Measurements from ENCODE around the gene OR1F1. TPM values are rescaled to one million over a fixed set of nuclear protein-coding genes. Genes with fewer than 3 reads are reported as not detected.

OR1F1 gene
- total and polyA plus RNA-seq, 2 experiments from 2014 or later, result 0.38 TPM; not detected in 1

GRCh38 chr16:3241761-3242160, 53.8 kb downstream of the OR1F1 start:
- peaks cover 1% of the 10 kb centered on the region for H3K27me3 Mint-ChIP-seq (ENCODE audit: insufficient read depth, low read depth, poor library complexity)
- H3K4me3 Mint-ChIP-seq, result no peak overlapping the region
- no peaks in the 10 kb centered on the region for H4K20me1 ChIP-seq (replicated peaks; ENCODE audit: insufficient read depth)
- H3K4me1 Mint-ChIP-seq, result no peaks in the 10 kb centered on the region
- no peaks in the 10 kb centered on the region for H3K4me1 ChIP-seq (ENCODE audit: insufficient read depth)
- H3K79me2 ChIP-seq (replicated peaks; ENCODE audit: insufficient read depth), result no peaks in the 10 kb centered on the region
- H3K9me2 ChIP-seq (ENCODE audit: insufficient read depth), result no peaks in the 10 kb centered on the region
- no peaks in the 10 kb centered on the region for H3K27me3 ChIP-seq (ENCODE audit: insufficient read depth)
- peaks cover 75% of the 10 kb centered on the region for H3K9me3 Mint-ChIP-seq
- peaks cover 5% of the 10 kb centered on the region; the same call in 2 of the 3 replicates for H3K36me3 Mint-ChIP-seq (ENCODE audit: low read depth)
- H2AFZ ChIP-seq, result no peak overlapping the region
- DNase-seq (ENCODE audit: low spot score), result no peak
- H3K27ac Mint-ChIP-seq, result no peak overlapping the region
- H3F3A ChIP-seq (replicated peaks; ENCODE audit: low read depth), result no peaks in the 10 kb centered on the region
- H3K27ac ChIP-seq (ENCODE audit: low read depth), result no peak overlapping the region
- no peak overlapping the region for H3K4me3 ChIP-seq
- no peak overlapping the region for H3K4me2 ChIP-seq
- no peaks in the 10 kb centered on the region for H3K36me3 ChIP-seq (ENCODE audit: insufficient read depth)
- ATAC-seq, result no peak
- TF ChIP-seq CTCF (conservative IDR thresholded peaks at IDR 0.05; ENCODE audit: low read depth in 2 of 2) (no peak), NANOG (IDR thresholded peaks at IDR 0.05; ENCODE audit: borderline replicate concordance) (no peak), ZNF114 (CRISPR knock-in tag; IDR thresholded peaks at IDR 0.05) (no peak), POLR2AphosphoS5 (IDR thresholded peaks at IDR 0.05; ENCODE audit: low read depth) (no peak), EZH2 (IDR thresholded peaks at IDR 0.05; ENCODE audit: low read depth, unreplicated experiment) (no peak), EZH2phosphoT487 (IDR thresholded peaks at IDR 0.05; ENCODE audit: unreplicated experiment) (no peak), STAT1 (IDR thresholded peaks at IDR 0.05; ENCODE audit: unreplicated experiment) (no peak), ZNF331 (CRISPR knock-in tag; IDR thresholded peaks at IDR 0.05; ENCODE audit: low read depth) (no peak)
- TF ChIP-seq, protein P1, sequence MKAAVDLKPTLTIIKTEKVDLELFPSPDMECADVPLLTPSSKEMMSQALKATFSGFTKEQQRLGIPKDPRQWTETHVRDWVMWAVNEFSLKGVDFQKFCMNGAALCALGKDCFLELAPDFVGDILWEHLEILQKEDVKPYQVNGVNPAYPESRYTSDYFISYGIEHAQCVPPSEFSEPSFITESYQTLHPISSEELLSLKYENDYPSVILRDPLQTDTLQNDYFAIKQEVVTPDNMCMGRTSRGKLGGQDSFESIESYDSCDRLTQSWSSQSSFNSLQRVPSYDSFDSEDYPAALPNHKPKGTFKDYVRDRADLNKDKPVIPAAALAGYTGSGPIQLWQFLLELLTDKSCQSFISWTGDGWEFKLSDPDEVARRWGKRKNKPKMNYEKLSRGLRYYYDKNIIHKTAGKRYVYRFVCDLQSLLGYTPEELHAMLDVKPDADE (IDR thresholded peaks at IDR 0.05), result no peak
- TF ChIP-seq, protein P2, sequence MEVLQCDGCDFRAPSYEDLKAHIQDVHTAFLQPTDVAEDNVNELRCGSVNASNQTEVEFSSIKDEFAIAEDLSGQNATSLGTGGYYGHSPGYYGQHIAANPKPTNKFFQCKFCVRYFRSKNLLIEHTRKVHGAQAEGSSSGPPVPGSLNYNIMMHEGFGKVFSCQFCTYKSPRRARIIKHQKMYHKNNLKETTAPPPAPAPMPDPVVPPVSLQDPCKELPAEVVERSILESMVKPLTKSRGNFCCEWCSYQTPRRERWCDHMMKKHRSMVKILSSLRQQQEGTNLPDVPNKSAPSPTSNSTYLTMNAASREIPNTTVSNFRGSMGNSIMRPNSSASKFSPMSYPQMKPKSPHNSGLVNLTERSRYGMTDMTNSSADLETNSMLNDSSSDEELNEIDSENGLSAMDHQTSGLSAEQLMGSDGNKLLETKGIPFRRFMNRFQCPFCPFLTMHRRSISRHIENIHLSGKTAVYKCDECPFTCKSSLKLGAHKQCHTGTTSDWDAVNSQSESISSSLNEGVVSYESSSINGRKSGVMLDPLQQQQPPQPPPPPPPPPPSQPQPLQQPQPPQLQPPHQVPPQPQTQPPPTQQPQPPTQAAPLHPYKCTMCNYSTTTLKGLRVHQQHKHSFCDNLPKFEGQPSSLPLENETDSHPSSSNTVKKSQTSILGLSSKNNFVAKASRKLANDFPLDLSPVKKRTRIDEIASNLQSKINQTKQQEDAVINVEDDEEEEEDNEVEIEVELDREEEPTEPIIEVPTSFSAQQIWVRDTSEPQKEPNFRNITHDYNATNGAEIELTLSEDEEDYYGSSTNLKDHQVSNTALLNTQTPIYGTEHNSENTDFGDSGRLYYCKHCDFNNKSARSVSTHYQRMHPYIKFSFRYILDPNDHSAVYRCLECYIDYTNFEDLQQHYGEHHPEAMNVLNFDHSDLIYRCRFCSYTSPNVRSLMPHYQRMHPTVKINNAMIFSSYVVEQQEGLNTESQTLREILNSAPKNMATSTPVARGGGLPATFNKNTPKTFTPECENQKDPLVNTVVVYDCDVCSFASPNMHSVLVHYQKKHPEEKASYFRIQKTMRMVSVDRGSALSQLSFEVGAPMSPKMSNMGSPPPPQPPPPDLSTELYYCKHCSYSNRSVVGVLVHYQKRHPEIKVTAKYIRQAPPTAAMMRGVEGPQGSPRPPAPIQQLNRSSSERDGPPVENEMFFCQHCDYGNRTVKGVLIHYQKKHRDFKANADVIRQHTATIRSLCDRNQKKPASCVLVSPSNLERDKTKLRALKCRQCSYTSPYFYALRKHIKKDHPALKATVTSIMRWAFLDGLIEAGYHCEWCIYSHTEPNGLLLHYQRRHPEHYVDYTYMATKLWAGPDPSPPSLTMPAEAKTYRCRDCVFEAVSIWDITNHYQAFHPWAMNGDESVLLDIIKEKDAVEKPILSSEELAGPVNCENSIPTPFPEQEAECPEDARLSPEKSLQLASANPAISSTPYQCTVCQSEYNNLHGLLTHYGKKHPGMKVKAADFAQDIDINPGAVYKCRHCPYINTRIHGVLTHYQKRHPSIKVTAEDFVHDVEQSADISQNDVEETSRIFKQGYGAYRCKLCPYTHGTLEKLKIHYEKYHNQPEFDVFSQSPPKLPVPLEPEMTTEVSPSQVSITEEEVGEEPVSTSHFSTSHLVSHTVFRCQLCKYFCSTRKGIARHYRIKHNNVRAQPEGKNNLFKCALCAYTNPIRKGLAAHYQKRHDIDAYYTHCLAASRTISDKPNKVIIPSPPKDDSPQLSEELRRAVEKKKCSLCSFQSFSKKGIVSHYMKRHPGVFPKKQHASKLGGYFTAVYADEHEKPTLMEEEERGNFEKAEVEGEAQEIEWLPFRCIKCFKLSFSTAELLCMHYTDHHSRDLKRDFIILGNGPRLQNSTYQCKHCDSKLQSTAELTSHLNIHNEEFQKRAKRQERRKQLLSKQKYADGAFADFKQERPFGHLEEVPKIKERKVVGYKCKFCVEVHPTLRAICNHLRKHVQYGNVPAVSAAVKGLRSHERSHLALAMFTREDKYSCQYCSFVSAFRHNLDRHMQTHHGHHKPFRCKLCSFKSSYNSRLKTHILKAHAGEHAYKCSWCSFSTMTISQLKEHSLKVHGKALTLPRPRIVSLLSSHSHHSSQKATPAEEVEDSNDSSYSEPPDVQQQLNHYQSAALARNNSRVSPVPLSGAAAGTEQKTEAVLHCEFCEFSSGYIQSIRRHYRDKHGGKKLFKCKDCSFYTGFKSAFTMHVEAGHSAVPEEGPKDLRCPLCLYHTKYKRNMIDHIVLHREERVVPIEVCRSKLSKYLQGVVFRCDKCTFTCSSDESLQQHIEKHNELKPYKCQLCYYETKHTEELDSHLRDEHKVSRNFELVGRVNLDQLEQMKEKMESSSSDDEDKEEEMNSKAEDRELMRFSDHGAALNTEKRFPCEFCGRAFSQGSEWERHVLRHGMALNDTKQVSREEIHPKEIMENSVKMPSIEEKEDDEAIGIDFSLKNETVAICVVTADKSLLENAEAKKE (CRISPR knock-in tag; IDR thresholded peaks at IDR 0.05), result no peak
- TF ChIP-seq, protein P3, sequence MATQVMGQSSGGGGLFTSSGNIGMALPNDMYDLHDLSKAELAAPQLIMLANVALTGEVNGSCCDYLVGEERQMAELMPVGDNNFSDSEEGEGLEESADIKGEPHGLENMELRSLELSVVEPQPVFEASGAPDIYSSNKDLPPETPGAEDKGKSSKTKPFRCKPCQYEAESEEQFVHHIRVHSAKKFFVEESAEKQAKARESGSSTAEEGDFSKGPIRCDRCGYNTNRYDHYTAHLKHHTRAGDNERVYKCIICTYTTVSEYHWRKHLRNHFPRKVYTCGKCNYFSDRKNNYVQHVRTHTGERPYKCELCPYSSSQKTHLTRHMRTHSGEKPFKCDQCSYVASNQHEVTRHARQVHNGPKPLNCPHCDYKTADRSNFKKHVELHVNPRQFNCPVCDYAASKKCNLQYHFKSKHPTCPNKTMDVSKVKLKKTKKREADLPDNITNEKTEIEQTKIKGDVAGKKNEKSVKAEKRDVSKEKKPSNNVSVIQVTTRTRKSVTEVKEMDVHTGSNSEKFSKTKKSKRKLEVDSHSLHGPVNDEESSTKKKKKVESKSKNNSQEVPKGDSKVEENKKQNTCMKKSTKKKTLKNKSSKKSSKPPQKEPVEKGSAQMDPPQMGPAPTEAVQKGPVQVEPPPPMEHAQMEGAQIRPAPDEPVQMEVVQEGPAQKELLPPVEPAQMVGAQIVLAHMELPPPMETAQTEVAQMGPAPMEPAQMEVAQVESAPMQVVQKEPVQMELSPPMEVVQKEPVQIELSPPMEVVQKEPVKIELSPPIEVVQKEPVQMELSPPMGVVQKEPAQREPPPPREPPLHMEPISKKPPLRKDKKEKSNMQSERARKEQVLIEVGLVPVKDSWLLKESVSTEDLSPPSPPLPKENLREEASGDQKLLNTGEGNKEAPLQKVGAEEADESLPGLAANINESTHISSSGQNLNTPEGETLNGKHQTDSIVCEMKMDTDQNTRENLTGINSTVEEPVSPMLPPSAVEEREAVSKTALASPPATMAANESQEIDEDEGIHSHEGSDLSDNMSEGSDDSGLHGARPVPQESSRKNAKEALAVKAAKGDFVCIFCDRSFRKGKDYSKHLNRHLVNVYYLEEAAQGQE (IDR thresholded peaks at IDR 0.05; ENCODE audit: unreplicated experiment), result no peak
